Adrenal gland (tissue), 5 donors: ENCODE measurements around the gene SOX13.
A peak's percentile ranks its signal among the peaks of the same experiment; 100 is the strongest.

Source experiments
- CTCF ChIP-seq, 6 experiments: fragments of 450-650 bp in 4 of 6; fragments of 200-600 bp in 2 of 6; sonication (generic) in 1 of 6; IDR thresholded peaks; 1 replicate in 5 of 6; 2 replicates in 1 of 6; pipeline versions ENCODE4 v1.5.1 to v1.8.0; 2016 to 2021; ENCODE audit warnings: antibody characterized with exemption in 6 of 6, mild to moderate bottlenecking in 2 of 6, moderate library complexity in 1 of 6
- POLR2A ChIP-seq, 2 donors: fragments of 450-650 bp; IDR thresholded peaks; one replicate each; pipeline ENCODE4 v1.6.1; 2017; ENCODE audit warnings: antibody characterized with exemption in 2 of 2, mild to moderate bottlenecking in 2 of 2, moderate library complexity in 1 of 2
- donor health status: DM: no; HTN: no; CAD: no.

- TF ChIP-seq CTCF (IDR thresholded peaks at IDR 0.05) (peak in 3 of 6 experiments; percentile 13 to 33 (median 20)), POLR2A (IDR thresholded peaks at IDR 0.05) (peak; percentile 77 to 93)
Observed at GRCh38 chr1:204072931-204073836, at the start of gene SOX13.
